Measurements from ENCODE around the gene KICS2.

DNA sequence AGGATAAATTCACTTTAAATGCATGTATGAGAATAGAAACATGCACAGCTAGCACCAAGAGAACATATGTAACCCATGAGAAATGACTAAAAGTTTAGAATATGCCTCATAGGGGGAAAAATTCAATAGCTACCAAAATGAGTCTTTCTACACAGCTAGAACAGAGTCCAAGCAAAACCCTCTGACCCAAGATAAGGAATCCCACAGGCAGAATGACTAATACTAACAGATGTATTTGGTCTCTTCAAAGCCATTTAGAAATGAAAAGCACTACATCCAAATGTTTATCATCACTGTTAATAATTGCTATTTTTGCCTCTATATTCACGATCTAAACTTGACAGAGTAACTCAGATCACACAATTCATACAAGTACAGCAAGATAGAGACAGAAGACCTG lies 44.0 kb downstream of the KICS2 start:
- TF ChIP-seq POLR2AphosphoS5 (IDR thresholded peaks at IDR 0.05) (no peak), POLR2A (IDR thresholded peaks at IDR 0.05; ENCODE audit: low read depth) (no peak), EP300 (IDR thresholded peaks at IDR 0.05) (no peak)
- TF ChIP-seq, protein P1, sequence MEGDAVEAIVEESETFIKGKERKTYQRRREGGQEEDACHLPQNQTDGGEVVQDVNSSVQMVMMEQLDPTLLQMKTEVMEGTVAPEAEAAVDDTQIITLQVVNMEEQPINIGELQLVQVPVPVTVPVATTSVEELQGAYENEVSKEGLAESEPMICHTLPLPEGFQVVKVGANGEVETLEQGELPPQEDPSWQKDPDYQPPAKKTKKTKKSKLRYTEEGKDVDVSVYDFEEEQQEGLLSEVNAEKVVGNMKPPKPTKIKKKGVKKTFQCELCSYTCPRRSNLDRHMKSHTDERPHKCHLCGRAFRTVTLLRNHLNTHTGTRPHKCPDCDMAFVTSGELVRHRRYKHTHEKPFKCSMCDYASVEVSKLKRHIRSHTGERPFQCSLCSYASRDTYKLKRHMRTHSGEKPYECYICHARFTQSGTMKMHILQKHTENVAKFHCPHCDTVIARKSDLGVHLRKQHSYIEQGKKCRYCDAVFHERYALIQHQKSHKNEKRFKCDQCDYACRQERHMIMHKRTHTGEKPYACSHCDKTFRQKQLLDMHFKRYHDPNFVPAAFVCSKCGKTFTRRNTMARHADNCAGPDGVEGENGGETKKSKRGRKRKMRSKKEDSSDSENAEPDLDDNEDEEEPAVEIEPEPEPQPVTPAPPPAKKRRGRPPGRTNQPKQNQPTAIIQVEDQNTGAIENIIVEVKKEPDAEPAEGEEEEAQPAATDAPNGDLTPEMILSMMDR (IDR thresholded peaks at IDR 0.05): no peak
